ENCODE measurements around the gene KDM8.

- TF ChIP-seq, protein P1, sequence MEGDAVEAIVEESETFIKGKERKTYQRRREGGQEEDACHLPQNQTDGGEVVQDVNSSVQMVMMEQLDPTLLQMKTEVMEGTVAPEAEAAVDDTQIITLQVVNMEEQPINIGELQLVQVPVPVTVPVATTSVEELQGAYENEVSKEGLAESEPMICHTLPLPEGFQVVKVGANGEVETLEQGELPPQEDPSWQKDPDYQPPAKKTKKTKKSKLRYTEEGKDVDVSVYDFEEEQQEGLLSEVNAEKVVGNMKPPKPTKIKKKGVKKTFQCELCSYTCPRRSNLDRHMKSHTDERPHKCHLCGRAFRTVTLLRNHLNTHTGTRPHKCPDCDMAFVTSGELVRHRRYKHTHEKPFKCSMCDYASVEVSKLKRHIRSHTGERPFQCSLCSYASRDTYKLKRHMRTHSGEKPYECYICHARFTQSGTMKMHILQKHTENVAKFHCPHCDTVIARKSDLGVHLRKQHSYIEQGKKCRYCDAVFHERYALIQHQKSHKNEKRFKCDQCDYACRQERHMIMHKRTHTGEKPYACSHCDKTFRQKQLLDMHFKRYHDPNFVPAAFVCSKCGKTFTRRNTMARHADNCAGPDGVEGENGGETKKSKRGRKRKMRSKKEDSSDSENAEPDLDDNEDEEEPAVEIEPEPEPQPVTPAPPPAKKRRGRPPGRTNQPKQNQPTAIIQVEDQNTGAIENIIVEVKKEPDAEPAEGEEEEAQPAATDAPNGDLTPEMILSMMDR (IDR thresholded peaks at IDR 0.05; ENCODE audit: insufficient read depth, low read length, poor library complexity, severe bottlenecking), result no peak
- no peak for TF ChIP-seq EZH2phosphoT487 (conservative IDR thresholded peaks at IDR 0.05; ENCODE audit: low read length)
Measured at GRCh38 chr16:27228621-27229501, 25.5 kb downstream of the KDM8 start.
